ENCODE data around the gene FGF22.
A peak's percentile ranks its signal among the peaks of the same experiment; 100 is the strongest.
"Not testable (repeated sequence)": the region's sequence is repeated elsewhere in the genome, so short reads cannot be mapped to it uniquely, and the experiment has no call there.

Gene FGF22

GRCh38 chr19:604355-604754, 35.3 kb upstream of the FGF22 start:
- Histone ChIP-seq H3K9me3 (no peaks in the 10 kb centered on the region), H3K27ac (no peak overlapping the region), H3K36me3 (no peaks in the 10 kb centered on the region), H3K4me1 (no peaks in the 10 kb centered on the region), H3K27me3 (peaks cover 0 to 28% of the 10 kb centered on the region in 2 donors), H3K4me3 (no peak overlapping the region)
- TF ChIP-seq CTCF (IDR thresholded peaks at IDR 0.05): no peak
- DNase-seq: no peak
- intact Hi-C loops (cut with DNase I; ENCODE audit: low total_unique reads): no loop called here

- H3K9me3 ChIP-seq; H3K4me3 ChIP-seq; H3K27ac ChIP-seq; H3K4me1 ChIP-seq; intact Hi-C loops (cut with DNase I; ENCODE audit: low total_unique reads); H3K36me3 ChIP-seq; DNase-seq: not testable (repeated sequence)
- peaks cover 0 to 33% of the 10 kb centered on the region in 2 donors for H3K27me3 ChIP-seq
These were observed 34.4 kb upstream of the FGF22 start for GRCh38 chr19:605061-605971.

- Histone ChIP-seq H3K4me3 (no peak overlapping the region), H3K27ac (no peak overlapping the region), H3K36me3 (no peaks in the 10 kb centered on the region), H3K9me3 (no peaks in the 10 kb centered on the region), H3K27me3 (peaks cover 0 to 33% of the 10 kb centered on the region in 2 donors), H3K4me1 (peaks cover 0 to 6% (median 0%) of the 10 kb centered on the region in 4 donors)
- intact Hi-C loops (cut with DNase I; ENCODE audit: low total_unique reads): no loop called here
- no peak for DNase-seq
- no peak for TF ChIP-seq CTCF (IDR thresholded peaks at IDR 0.05)
These were observed 32.2 kb upstream of the FGF22 start for GRCh38 chr19:607301-608154.

GRCh38 chr19:608155-609003, 31.3 kb upstream of the FGF22 start:
- H3K27ac ChIP-seq: no peak overlapping the region
- no peak for TF ChIP-seq CTCF (IDR thresholded peaks at IDR 0.05)
- no peak overlapping the region for H3K4me3 ChIP-seq

GRCh38 chr19:609004-609346, 30.7 kb upstream of the FGF22 start:
- intact Hi-C loops (cut with DNase I; ENCODE audit: low total_unique reads): no loop called here
- no peaks in the 10 kb centered on the region for H3K36me3 ChIP-seq
- H3K4me1 ChIP-seq: peaks cover 0 to 6% (median 0%) of the 10 kb centered on the region in 4 donors
- H3K27ac ChIP-seq: no peak overlapping the region
- H3K4me3 ChIP-seq: no peak overlapping the region
- H3K9me3 ChIP-seq: no peaks in the 10 kb centered on the region
- H3K27me3 ChIP-seq: peaks cover 0 to 24% of the 10 kb centered on the region in 2 donors
- peak in 1 of 2 donors; percentile 45 for DNase-seq
- TF ChIP-seq CTCF (IDR thresholded peaks at IDR 0.05): no peak

More at GRCh38 chr19:608155-609003, 31.3 kb upstream of the FGF22 start:
- Histone ChIP-seq H3K27me3 (peaks cover 0 to 25% of the 10 kb centered on the region in 2 donors), H3K36me3 (no peaks in the 10 kb centered on the region), H3K9me3 (no peaks in the 10 kb centered on the region), H3K4me1 (peaks cover 0 to 6% (median 0%) of the 10 kb centered on the region in 4 donors)
- intact Hi-C loops (cut with DNase I; ENCODE audit: low total_unique reads): no loop called here
- no peak for DNase-seq

Data from tibial artery (tissue), 4 donors.